Parathyroid adenoma (tissue), 2 donors: ENCODE measurements around the gene GRIK5.

Source experiments
- H2AFZ ChIP-seq: fragments of 300-600 bp; sonication (generic); one replicate; pipeline ENCODE4 v1.7.0; 2017; ENCODE audit warnings: antibody characterized with exemption, mild to moderate bottlenecking
- H3K27ac ChIP-seq: fragments of 300-600 bp; sonication (generic); one replicate; pipeline ENCODE4 v1.7.0; 2017
- H3K27me3 ChIP-seq: fragments of 300-600 bp; sonication (generic); one replicate; pipeline ENCODE4 v1.7.0; 2017; ENCODE audit warnings: low read length; ENCODE audit not compliant: control insufficient read depth, insufficient read depth
- H3K36me3 ChIP-seq: fragments of 300-600 bp; sonication (generic); one replicate; pipeline ENCODE4 v1.7.0; 2017; ENCODE audit warnings: low read length; ENCODE audit not compliant: control insufficient read depth, insufficient read depth
- H3K4me1 ChIP-seq: fragments of 300-600 bp; sonication (generic); one replicate; pipeline ENCODE4 v1.7.0; 2017; ENCODE audit warnings: control low read depth
- H3K4me2 ChIP-seq: fragments of 300-600 bp; sonication (generic); one replicate; pipeline ENCODE4 v1.7.0; 2017; ENCODE audit warnings: low read length
- H3K4me3 ChIP-seq: fragments of 300-600 bp; sonication (generic); one replicate; pipeline ENCODE4 v1.7.0; 2017; ENCODE audit warnings: low read depth, low read length
- H3K79me2 ChIP-seq: fragments of 300-600 bp; sonication (generic); one replicate; pipeline ENCODE4 v1.7.0; 2017; ENCODE audit warnings: control low read depth
- H3K9ac ChIP-seq: fragments of 300-600 bp; sonication (generic); one replicate; pipeline ENCODE4 v1.7.0; 2017; ENCODE audit warnings: mild to moderate bottlenecking
- H3K9me3 ChIP-seq: fragments of 300-600 bp; sonication (generic); one replicate; pipeline ENCODE4 v1.7.0; 2017; ENCODE audit warnings: low read length; ENCODE audit not compliant: control insufficient read depth
- CTCF ChIP-seq: fragments of 300-600 bp; sonication (generic); IDR thresholded peaks from one replicate; pipeline ENCODE4 v1.7.0; 2017; ENCODE audit warnings: antibody characterized with exemption, mild to moderate bottlenecking
- donor health status: primary hyperparathyroidism.

The GRIK5 gene

GRCh38 chr19:42086770-42087550 is 17.0 kb upstream of the GRIK5 start:
- no peaks in the 10 kb centered on the region for H3K79me2 ChIP-seq
- H3K9ac ChIP-seq = no peak overlapping the region
- H3K4me3 ChIP-seq = no peak overlapping the region
- H3K27ac ChIP-seq = no peak overlapping the region
- no peaks in the 10 kb centered on the region for H3K27me3 ChIP-seq
- no peaks in the 10 kb centered on the region for H3K9me3 ChIP-seq
- H2AFZ ChIP-seq = no peak overlapping the region
- TF ChIP-seq CTCF = no peak
- peaks cover under 1% of the 10 kb centered on the region for H3K4me1 ChIP-seq
- no peak overlapping the region for H3K4me2 ChIP-seq
- no peaks in the 10 kb centered on the region for H3K36me3 ChIP-seq

- Histone ChIP-seq H3K27me3 (no peaks in the 10 kb centered on the region), H3K79me2 (no peaks in the 10 kb centered on the region), H3K9ac (no peak overlapping the region), H2AFZ (no peak overlapping the region), H3K27ac (no peak overlapping the region), H3K9me3 (no peaks in the 10 kb centered on the region), H3K36me3 (no peaks in the 10 kb centered on the region), H3K4me1 (peaks cover 4% of the 10 kb centered on the region), H3K4me2 (no peak overlapping the region), H3K4me3 (no peak overlapping the region)
- TF ChIP-seq CTCF = no peak
Observed at GRCh38 chr19:42086188-42086736, 16.3 kb upstream of the GRIK5 start.

- Histone ChIP-seq H3K36me3 (no peaks in the 10 kb centered on the region), H3K9ac (no peak overlapping the region), H3K27me3 (no peaks in the 10 kb centered on the region), H3K4me2 (no peak overlapping the region), H3K4me3 (no peak overlapping the region), H2AFZ (no peak overlapping the region), H3K4me1 (peaks cover 4% of the 10 kb centered on the region), H3K9me3 (no peaks in the 10 kb centered on the region), H3K79me2 (no peaks in the 10 kb centered on the region), H3K27ac (no peak overlapping the region)
- TF ChIP-seq CTCF = no peak
Observed at GRCh38 chr19:42083537-42083936, 13.5 kb upstream of the GRIK5 start.

GRCh38 chr19:42081584-42082203 is 11.7 kb upstream of the GRIK5 start:
- Histone ChIP-seq H3K27me3 (no peaks in the 10 kb centered on the region), H3K79me2 (peaks cover 4% of the 10 kb centered on the region), H3K4me3 (no peak overlapping the region), H3K4me2 (no peak overlapping the region), H3K27ac (peak overlapping the region; percentile 20), H2AFZ (no peak overlapping the region), H3K9ac (no peak overlapping the region), H3K4me1 (peaks cover 11% of the 10 kb centered on the region), H3K9me3 (no peaks in the 10 kb centered on the region), H3K36me3 (no peaks in the 10 kb centered on the region)
- peak; percentile 43 for TF ChIP-seq CTCF
